Measurements from ENCODE around the gene ZNF799.

ZNF799 gene

GRCh38 chr19:12345197-12345596 is 55.9 kb downstream of the ZNF799 start:
- no peak overlapping the region for H3K4me3 ChIP-seq (ENCODE audit: low read depth, low read length)
- no peak for DNase-seq (ENCODE audit: low read depth)
- TF ChIP-seq, protein P1, sequence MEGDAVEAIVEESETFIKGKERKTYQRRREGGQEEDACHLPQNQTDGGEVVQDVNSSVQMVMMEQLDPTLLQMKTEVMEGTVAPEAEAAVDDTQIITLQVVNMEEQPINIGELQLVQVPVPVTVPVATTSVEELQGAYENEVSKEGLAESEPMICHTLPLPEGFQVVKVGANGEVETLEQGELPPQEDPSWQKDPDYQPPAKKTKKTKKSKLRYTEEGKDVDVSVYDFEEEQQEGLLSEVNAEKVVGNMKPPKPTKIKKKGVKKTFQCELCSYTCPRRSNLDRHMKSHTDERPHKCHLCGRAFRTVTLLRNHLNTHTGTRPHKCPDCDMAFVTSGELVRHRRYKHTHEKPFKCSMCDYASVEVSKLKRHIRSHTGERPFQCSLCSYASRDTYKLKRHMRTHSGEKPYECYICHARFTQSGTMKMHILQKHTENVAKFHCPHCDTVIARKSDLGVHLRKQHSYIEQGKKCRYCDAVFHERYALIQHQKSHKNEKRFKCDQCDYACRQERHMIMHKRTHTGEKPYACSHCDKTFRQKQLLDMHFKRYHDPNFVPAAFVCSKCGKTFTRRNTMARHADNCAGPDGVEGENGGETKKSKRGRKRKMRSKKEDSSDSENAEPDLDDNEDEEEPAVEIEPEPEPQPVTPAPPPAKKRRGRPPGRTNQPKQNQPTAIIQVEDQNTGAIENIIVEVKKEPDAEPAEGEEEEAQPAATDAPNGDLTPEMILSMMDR (conservative IDR thresholded peaks at IDR 0.05; ENCODE audit: low read depth, low read length): no peak

All from choroid plexus epithelial cell (primary cell).